Measurements from ENCODE around the gene OPTC.

DNA sequence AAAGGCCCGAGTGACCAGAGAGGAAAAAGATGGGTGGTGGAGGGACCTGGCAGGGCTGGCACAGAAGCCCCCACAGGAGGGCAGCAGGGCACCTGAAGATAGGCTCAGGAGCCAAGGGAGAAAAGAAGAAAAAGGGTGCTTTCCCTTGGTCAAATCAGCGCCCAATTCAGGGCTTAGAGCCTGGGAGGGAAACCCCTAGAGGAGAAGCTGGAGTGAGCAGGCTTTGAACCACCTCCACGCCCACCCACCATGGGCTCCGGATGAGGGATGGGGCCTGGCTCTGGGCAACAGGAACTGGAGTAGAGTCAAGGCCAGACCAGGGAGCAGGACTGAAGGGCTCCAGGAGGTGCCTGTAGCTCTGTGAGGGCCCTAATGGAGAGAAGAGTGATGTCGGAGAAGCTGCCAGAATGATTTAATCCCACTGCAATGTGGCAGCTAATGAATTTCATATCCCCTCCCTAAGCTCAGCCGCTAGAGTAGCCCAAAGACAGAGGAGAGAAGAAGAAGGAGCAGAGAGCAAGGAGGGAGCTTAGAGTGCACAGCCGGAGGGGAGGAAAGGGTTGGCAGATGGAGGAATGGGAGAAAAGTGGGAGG is 30.4 kb upstream of the OPTC start:
- TF ChIP-seq, protein P1, sequence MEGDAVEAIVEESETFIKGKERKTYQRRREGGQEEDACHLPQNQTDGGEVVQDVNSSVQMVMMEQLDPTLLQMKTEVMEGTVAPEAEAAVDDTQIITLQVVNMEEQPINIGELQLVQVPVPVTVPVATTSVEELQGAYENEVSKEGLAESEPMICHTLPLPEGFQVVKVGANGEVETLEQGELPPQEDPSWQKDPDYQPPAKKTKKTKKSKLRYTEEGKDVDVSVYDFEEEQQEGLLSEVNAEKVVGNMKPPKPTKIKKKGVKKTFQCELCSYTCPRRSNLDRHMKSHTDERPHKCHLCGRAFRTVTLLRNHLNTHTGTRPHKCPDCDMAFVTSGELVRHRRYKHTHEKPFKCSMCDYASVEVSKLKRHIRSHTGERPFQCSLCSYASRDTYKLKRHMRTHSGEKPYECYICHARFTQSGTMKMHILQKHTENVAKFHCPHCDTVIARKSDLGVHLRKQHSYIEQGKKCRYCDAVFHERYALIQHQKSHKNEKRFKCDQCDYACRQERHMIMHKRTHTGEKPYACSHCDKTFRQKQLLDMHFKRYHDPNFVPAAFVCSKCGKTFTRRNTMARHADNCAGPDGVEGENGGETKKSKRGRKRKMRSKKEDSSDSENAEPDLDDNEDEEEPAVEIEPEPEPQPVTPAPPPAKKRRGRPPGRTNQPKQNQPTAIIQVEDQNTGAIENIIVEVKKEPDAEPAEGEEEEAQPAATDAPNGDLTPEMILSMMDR (IDR thresholded peaks at IDR 0.05; ENCODE audit: control extremely low read depth in 1 of 3, insufficient read depth in 1 of 3, low read depth in 1 of 3, low read length in 3 of 3) = peak; percentile 2 to 17 (median 16); a peak in 3 of 4 replicates
- no peak for TF ChIP-seq POLR2A (IDR thresholded peaks at IDR 0.05; ENCODE audit: control extremely low read depth in 1 of 2, low read depth in 2 of 2, low read length in 2 of 2)
- no peak for TF ChIP-seq SIX5 (IDR thresholded peaks at IDR 0.05; ENCODE audit: low read depth, low read length)
- no peak for TF ChIP-seq RFX5 (IDR thresholded peaks at IDR 0.05; ENCODE audit: borderline replicate concordance, low read depth, low read length)
- TF ChIP-seq JUND (IDR thresholded peaks at IDR 0.05; ENCODE audit: low read length) = no peak
- no peak for TF ChIP-seq POLR2AphosphoS5 (IDR thresholded peaks at IDR 0.05; ENCODE audit: low read depth, low read length)
